ENCODE measurements around the gene GPR161. TPM values are rescaled to one million over a fixed set of nuclear protein-coding genes. Genes with fewer than 3 reads are reported as not detected.
"Not testable (repeated sequence)": the region's sequence is repeated elsewhere in the genome, so short reads cannot be mapped to it uniquely, and the experiment has no call there.

GPR161 gene, protein sequence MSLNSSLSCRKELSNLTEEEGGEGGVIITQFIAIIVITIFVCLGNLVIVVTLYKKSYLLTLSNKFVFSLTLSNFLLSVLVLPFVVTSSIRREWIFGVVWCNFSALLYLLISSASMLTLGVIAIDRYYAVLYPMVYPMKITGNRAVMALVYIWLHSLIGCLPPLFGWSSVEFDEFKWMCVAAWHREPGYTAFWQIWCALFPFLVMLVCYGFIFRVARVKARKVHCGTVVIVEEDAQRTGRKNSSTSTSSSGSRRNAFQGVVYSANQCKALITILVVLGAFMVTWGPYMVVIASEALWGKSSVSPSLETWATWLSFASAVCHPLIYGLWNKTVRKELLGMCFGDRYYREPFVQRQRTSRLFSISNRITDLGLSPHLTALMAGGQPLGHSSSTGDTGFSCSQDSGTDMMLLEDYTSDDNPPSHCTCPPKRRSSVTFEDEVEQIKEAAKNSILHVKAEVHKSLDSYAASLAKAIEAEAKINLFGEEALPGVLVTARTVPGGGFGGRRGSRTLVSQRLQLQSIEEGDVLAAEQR
- total RNA-seq = under 1 TPM; 0.14 to 0.30 TPM

DNA sequence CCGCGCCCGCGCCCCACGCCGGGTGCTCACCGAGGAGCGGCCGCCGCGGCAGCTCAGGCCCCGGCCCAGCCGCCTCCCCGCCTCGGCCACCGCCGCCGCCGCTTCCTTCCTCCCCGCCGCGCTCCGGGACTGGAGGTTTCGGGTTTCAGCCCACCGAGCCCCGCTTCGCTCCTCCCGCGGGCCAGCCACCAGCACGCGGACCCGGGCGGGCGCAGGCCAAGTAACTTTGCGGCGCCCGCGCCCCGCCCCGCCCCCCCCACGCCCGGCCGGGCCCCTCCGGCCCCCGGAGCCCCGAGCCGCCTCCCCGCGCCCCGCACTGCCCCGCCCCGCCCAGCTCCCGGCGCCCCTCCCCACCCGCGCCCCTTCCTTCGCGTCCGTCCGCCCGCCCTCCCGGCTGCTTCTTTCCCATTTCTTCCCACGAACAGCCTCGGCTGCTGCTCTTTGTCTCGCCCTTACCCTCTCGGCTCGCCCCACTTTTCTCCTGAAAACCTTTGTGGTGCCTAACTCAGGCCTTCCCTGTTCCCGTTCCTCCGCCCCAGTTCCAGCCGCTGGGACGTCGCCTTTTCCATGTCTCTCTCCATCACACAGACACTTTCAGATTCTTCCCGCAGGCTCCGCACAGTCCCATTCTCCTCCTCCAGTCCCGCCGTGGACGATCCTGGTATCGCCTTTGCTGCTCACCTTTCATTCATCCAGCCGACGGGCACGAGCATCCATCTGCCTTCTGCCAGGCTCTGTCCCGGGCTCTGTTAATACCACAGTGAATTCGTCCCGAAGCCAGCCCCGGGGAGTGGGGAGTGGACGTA is at the start of gene GPR161:
TSS of gene GPR161 (minus strand) at position 222 of the 806 bp plus-strand sequence. CDS start 32,080 bp downstream, outside the sequence.
- Mint-ChIP-seq H3K27me3 (peaks cover 44% of the 10 kb centered on the region), H3K4me1 (peaks cover 28% of the 10 kb centered on the region), H3K27ac (peak within 1 kb of the TSS; percentile 69), H3K36me3 (no peaks in the 10 kb centered on the region), H3K4me3 (peak within 1 kb of the TSS; percentile 82), H3K9me3 (no peaks in the 10 kb centered on the region)
- DNase-seq = no peak

DNA sequence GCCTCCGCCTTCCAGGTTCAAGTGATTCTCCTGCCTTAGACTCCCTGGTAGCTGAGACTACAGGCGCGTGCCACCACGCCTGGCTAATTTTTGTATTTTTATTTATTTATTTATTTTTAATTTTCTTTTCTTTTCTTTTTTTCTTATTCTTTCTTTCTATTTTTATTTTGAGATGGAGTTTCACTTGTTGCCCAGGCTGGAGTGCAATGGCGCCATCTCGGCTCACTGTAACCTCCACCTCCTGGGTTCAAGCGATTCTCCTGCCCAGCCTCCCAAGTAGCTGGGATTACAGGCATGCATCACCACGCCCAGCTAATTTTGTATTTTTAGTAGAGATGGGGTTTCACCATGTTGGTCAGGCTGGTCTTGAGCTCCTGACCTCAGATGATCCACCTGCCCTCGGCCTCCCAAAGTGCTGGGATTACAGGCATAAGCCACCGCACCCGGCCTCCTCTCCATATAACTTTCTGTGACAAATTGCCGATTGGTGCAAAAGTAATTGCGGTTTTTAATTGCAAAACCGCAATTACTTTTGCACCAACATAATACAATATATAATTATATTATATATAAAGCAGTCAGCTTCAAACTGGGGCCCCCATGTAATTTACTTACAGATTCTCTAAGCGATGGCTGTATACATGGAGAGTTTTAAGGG is 44.5 kb upstream of the GPR161 start:
- DNase-seq, H3K9me3 Mint-ChIP-seq, H3K4me3 Mint-ChIP-seq, H3K27me3 Mint-ChIP-seq, H3K27ac Mint-ChIP-seq: not testable (repeated sequence)
- H3K36me3 Mint-ChIP-seq = peaks cover 11% of the 10 kb centered on the region
- peaks cover 13% of the 10 kb centered on the region for H3K4me1 Mint-ChIP-seq

DNA sequence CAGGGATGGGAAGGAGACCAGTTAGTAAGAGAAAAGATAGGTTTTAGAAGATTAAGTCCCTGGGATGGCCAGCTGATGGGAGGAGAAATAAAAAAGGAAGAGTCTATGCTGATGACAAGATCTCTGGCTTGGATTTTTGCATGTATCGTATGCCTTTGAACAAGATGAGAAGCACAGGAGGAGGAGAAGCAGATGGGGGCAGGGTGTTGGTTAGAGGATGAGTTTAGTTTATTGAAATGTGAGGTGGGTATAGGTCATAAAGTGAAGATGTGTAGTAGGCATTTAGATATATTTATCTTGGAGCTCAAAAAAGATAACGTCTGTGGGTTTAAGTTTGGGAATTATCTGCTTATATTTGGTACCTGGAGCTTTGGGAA is 43.4 kb upstream of the GPR161 start:
- H3K4me1 Mint-ChIP-seq = peaks cover 13% of the 10 kb centered on the region
- H3K4me3 Mint-ChIP-seq = no peak overlapping the region
- no peak overlapping the region for H3K27ac Mint-ChIP-seq
- peaks cover 4% of the 10 kb centered on the region for H3K36me3 Mint-ChIP-seq
- peaks cover 3% of the 10 kb centered on the region for H3K27me3 Mint-ChIP-seq
- no peak for DNase-seq
- H3K9me3 Mint-ChIP-seq = no peaks in the 10 kb centered on the region

DNA sequence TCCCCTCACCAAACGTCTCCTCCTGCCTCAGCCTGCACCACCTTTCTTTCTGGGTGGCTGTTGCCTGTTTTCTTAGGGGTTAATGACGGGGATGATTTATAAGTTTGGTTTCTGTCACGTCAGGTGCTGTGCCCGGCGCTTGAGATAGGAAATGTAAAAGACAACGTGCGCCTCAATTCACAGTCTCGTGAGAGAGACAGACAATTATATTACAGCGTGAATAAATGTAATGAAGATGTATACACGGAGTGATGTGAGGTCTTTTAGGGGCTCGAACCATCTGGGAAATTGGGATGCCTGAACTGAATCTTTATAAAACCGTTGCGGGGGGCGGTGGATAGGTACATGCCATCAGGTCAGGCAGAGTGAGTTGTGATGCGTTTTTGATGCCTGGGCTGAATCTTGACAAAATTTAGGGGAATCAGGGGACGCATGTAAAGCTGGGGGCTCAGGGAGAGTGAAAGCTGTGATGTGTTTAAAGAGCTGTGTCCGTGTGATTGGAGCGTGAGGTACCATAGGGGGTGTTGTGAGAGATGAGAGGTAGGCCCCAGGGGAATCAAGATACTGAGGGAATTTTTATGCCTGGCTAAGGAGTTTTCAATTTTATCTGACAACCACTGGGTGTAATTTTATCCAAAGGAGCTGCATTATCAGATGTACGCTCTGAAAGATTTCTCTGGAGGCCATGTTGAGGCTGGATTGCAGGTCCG is 42.9 kb upstream of the GPR161 start:
- no peak overlapping the region for H3K4me3 Mint-ChIP-seq
- H3K27ac Mint-ChIP-seq = no peak overlapping the region
- peaks cover 13% of the 10 kb centered on the region for H3K4me1 Mint-ChIP-seq
- peaks cover 3% of the 10 kb centered on the region for H3K27me3 Mint-ChIP-seq
- peaks cover 3% of the 10 kb centered on the region for H3K36me3 Mint-ChIP-seq
- H3K9me3 Mint-ChIP-seq = no peaks in the 10 kb centered on the region
- no peak for DNase-seq

DNA sequence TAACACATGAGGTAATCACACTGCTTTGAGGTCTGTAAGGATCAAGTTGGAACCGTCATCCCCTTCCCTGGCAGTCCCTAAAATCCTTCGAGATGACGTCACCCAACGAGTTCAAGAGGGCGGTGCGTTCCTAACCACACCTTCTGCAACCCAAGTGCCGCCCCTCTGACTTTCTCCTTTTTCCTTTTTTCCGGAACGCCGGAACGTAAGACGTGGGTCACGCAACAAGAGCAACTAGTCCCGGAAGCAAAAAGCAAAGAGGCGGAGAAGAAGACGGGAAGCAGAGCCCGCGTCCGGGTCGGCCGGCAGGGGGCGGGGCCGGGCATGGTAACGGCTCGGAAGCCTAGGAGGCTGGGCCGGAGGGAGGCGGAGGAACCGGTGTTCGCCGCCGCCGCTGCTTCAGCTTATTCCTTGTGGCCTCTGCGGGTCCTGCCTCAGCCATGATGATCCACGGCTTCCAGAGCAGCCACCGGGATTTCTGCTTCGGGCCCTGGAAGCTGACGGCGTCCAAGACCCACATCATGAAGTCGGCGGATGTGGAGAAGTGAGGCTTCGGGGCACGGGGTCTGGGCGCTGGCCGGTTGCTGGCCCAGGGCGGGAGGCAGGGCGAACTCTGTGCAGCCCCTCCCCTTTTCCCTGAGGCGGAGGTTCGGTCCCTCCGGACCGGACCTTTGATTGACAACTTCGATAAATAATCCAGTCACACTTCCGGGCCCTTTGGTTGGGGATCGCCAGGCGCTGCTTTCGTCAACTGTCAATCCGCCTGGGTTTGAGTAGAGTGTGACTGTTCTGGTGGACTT is 42.1 kb upstream of the GPR161 start, which contains the start of gene TIPRL:
TSS of gene TIPRL (plus strand) at position 325 of the 800 bp plus-strand sequence. CDS start at position 441, 116 bp downstream.
- peaks cover 3% of the 10 kb centered on the region for H3K27me3 Mint-ChIP-seq
- H3K9me3 Mint-ChIP-seq = no peaks in the 10 kb centered on the region
- H3K27ac Mint-ChIP-seq = no peak within 1 kb of the TSS
- DNase-seq = peak; percentile 96
- peaks cover 2% of the 10 kb centered on the region for H3K36me3 Mint-ChIP-seq
- H3K4me3 Mint-ChIP-seq = no peak within 1 kb of the TSS
- peaks cover 11% of the 10 kb centered on the region for H3K4me1 Mint-ChIP-seq

DNA sequence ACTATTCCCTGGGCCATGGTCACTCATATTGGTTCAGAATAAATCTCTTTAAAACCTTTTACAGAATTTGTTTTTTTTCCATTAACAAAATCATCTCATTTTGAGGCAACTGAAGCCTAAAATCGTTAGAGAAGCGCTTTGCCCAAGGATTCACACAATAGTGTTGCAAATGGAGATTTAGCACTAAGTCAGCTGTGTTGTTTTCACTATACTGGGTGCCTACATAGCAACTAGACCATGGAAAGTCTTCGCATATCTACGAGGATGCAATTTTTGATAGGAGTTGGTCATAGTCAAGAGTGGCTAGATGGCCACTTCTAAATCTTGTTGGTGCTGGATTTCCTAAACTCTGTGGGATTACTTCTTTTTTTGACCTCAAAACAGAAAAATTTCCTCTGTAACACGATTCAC is 41.5 kb upstream of the GPR161 start:
- Mint-ChIP-seq H3K27ac (no peak overlapping the region), H3K36me3 (no peaks in the 10 kb centered on the region), H3K4me3 (no peak overlapping the region), H3K9me3 (no peaks in the 10 kb centered on the region), H3K4me1 (peaks cover 7% of the 10 kb centered on the region), H3K27me3 (peaks cover 7% of the 10 kb centered on the region)
- no peak for DNase-seq

DNA sequence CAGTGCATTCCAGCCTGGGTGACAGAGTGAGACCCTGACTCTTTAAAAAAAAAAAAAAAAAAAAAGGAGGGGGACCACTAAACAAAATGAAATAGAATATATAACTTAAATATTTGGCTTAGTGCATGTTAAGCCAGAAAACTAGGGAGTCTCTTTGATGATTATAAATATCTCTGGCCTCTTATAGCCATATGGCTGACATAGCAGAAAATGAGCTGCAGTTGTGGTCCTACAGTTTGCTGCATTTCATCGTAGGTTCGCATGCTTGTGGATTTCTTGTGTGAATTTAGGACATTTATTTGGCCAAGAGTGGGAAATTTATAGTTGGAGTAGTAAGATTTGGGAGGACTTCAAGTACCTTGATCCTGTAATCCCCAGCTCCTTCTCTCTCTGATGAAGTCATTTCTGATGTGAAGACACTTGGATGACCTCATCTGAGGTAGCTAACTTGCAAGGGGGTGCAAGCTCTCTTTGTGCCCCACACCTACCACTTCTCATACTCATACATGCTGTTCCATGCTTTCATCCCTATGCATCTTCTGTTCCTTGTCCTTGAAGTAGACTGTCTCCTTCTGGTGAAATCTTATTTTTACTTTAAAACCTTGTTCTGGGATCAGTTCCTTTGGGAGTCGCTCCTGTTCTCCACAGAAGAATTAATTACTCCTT is 35.7 kb upstream of the GPR161 start:
- no peaks in the 10 kb centered on the region for H3K9me3 Mint-ChIP-seq
- H3K4me3 Mint-ChIP-seq = no peak overlapping the region
- no peak overlapping the region for H3K27ac Mint-ChIP-seq
- H3K4me1 Mint-ChIP-seq = no peaks in the 10 kb centered on the region
- DNase-seq = no peak
- no peaks in the 10 kb centered on the region for H3K36me3 Mint-ChIP-seq
- peaks cover 10% of the 10 kb centered on the region for H3K27me3 Mint-ChIP-seq

DNA sequence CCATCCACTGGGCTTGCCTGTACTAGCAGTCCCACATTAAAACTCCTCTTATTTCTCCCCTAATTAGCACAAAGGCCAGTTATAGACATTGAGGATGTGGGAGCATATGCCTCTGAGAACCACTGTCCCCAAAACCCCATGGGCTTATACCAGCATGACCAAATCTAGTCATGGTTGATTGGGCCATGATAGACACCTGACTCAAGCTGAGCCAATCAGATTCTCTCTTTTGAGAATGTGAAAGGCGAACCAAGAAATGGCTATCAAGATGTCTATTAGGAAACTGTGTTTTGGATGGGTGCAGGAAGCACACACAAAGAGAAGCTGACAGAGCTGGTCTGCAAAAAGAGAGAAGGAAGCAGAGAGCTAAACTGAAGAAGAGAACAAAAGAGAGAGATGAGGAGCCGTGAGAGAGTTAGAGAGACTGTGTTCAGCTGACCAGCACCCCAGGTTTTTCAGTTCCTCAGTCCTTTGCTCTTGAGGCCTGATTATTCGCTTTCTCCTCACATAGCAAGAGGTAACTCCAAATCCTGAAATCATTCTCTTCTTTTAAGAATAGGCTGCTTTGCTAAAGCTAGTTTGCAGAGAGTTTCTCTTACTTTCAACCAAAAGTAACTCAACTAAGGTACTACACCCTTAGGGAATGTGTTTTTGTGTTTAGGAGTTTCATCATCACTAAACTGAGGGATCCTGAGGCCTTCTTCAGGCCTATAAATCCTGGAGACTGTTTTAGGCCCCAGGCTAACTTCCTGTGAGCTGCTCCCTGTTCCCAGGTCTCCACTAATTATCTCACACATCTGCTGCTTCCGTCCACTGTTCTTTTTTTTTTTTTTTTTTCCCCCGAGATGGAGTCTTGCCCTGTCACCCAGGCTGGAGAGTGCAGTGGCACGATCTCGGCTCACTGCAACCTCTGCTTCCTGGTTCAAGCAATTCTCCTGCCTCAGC is 34.1 kb upstream of the GPR161 start:
- DNase-seq = no peak
- Mint-ChIP-seq H3K4me3 (no peak overlapping the region), H3K27ac (no peak overlapping the region), H3K4me1 (no peaks in the 10 kb centered on the region), H3K9me3 (no peaks in the 10 kb centered on the region), H3K27me3 (peaks cover 10% of the 10 kb centered on the region), H3K36me3 (no peaks in the 10 kb centered on the region)

DNA sequence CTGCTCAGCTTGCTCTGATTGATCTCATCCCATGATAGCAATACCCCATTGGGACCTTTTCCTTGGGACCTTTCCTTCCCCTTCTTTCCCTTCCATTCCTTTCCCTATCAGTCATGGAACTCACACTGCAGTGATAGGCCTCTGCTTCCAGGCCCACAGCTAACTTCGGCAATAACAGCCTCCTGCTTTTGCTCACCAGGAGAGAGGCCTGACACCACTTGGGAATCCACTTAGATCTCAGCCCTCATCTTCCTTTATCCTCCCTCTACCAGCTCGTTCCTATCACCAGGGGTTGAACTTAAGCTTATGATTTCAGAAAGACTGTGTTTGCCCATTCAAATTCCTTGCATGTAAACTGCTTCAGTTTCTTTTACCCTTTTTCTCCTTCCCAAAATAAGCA is 31.1 kb upstream of the GPR161 start:
- H3K27ac Mint-ChIP-seq = no peak overlapping the region
- H3K9me3 Mint-ChIP-seq = no peaks in the 10 kb centered on the region
- no peak overlapping the region for H3K4me3 Mint-ChIP-seq
- no peak for DNase-seq
- H3K36me3 Mint-ChIP-seq = no peaks in the 10 kb centered on the region
- H3K4me1 Mint-ChIP-seq = no peaks in the 10 kb centered on the region
- peaks cover 10% of the 10 kb centered on the region for H3K27me3 Mint-ChIP-seq

DNA sequence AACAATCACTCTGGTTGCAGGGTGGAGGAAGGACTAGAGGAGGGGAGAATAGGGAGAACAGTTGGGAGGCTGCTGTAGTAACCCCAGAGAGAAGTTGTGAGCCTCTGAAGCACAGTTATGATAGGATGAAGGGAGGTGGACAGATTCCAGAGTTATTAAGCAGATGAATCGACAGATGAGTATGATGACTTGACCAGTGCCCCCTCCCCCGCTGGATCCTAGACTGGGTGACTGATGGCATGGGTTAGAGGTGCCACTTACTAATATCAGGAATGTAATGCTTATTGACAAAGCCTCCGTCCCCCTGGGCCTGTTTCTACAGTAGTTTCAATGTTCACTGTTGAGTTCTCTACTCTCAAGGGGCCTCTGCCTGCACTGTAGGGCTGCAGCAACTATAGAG is 28.0 kb upstream of the GPR161 start:
- Mint-ChIP-seq H3K4me3 (no peak overlapping the region), H3K27ac (no peak overlapping the region), H3K9me3 (peaks cover 10% of the 10 kb centered on the region), H3K4me1 (peaks cover 2% of the 10 kb centered on the region), H3K27me3 (peaks cover 10% of the 10 kb centered on the region), H3K36me3 (peaks cover 7% of the 10 kb centered on the region)
- no peak for DNase-seq

DNA sequence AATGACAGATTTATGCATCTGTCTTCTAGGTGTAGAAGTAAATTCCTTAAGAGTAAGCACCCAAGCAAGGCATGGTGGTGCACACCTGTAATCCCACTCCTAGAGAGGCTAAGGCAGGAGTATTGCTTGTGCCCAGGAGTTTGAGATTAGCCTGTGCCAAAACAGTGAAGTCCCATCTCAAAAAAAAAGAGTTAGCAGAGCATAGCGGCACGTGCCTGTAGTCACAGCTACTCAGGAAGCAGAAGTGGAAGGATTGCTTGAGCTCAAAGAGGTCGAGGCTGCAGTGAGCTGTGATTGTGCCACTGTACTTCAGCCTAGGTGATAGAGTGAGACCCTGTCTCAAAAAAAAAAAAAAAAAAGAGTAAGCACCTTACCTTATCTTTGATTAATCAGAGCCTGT is 26.9 kb upstream of the GPR161 start:
- Mint-ChIP-seq H3K9me3 (peaks cover 15% of the 10 kb centered on the region), H3K4me1 (peaks cover 3% of the 10 kb centered on the region), H3K27ac (no peak overlapping the region), H3K4me3 (no peak overlapping the region), H3K36me3 (peaks cover 10% of the 10 kb centered on the region), H3K27me3 (peaks cover 11% of the 10 kb centered on the region)
- no peak for DNase-seq

DNA sequence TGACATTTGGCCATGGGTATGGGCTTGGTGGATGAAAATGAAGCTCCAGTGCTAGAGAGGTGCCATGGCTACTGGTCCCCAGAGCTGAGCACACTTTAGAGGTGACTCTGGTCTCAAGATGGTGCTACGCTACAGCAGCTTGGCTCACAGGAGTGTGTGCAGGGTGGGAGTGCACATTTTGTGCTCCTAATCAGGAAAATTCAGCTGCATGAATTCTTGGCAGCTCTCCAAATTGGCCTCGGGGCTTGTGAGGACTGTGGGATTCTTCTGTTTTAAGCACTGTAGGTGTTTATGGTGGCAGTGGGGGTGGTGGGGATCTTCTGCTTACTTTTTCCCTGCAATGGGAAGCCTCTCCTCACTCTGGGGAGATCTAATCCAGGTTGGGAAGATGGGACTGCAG is 24.7 kb upstream of the GPR161 start:
- Mint-ChIP-seq H3K27me3 (peaks cover 17% of the 10 kb centered on the region), H3K27ac (no peak overlapping the region), H3K4me3 (no peak overlapping the region), H3K9me3 (peaks cover 28% of the 10 kb centered on the region), H3K4me1 (peaks cover 3% of the 10 kb centered on the region), H3K36me3 (peaks cover 19% of the 10 kb centered on the region)
- no peak for DNase-seq

Measured in activated naive CD8-positive, alpha-beta T cell treated with anti-CD3 and anti-CD28 coated beads for 36 hours (primary cell).